Calu3 (cell line): ENCODE measurements around the gene B3GNT8. TPM values are rescaled to one million over a fixed set of nuclear protein-coding genes. Genes with fewer than 3 reads are reported as not detected.

Experiments
- BruUV-seq: library from RNA; stranded (reverse); fragments of 400-500 nt; replicated peaks from 2 replicates; lab custom pipeline; 2021; lab: Mats Ljungman, UMichigan
- CTCF ChIA-PET: fragments of 300-600 bp; sonication (Branson Sonifier 250); formaldehyde crosslinking; loops from one replicate; lab custom pipeline; 2022; ENCODE audit warnings: antibody characterized with exemption; lab: Charles Lee
- DNase-seq: peaks from one replicate; pipeline ENCODE4 v3.0.0; 2022
- H3K27ac Mint-ChIP-seq: one replicate; pipeline ENCODE4 v1.8.0; 2022; ENCODE audit warnings: mixed read lengths; ENCODE audit not compliant: unreplicated experiment
- H3K27me3 Mint-ChIP-seq: one replicate; pipeline ENCODE4 v1.8.0; 2022; ENCODE audit warnings: mixed read lengths; ENCODE audit not compliant: unreplicated experiment
- H3K36me3 Mint-ChIP-seq: one replicate; pipeline ENCODE4 v1.8.0; 2022; ENCODE audit warnings: mild to moderate bottlenecking, moderate library complexity, mixed read lengths; ENCODE audit not compliant: insufficient read depth, unreplicated experiment
- H3K4me1 Mint-ChIP-seq: one replicate; pipeline ENCODE4 v1.8.0; 2022; ENCODE audit warnings: mild to moderate bottlenecking, low read depth, mixed read lengths; ENCODE audit not compliant: unreplicated experiment
- H3K4me3 Mint-ChIP-seq: one replicate; pipeline ENCODE4 v1.8.0; 2022; ENCODE audit warnings: mild to moderate bottlenecking, low read depth, moderate library complexity, mixed read lengths; ENCODE audit not compliant: unreplicated experiment
- H3K9me3 Mint-ChIP-seq: one replicate; pipeline ENCODE4 v1.8.0; 2022; ENCODE audit warnings: low read depth, mixed read lengths; ENCODE audit not compliant: unreplicated experiment
- intact Hi-C: fragments of 100-400 bp; cut with micrococcal nuclease; formaldehyde crosslinking; loops from one replicate; pipeline ENCODE4 v1.10.0; 2022; ENCODE audit not compliant: unreplicated experiment
- total RNA-seq: library from RNA; stranded (reverse); gene quantifications from 2 replicates; pipeline ENCODE4 v1.2.3, GENCODE V29; 2022
- TF ChIP-seq, protein P1 (sequence below): fragments of 200-600 bp; IDR thresholded peaks from one replicate; pipeline ENCODE4 v1.8.0; 2022; ENCODE audit warnings: antibody characterized with exemption; ENCODE audit not compliant: unreplicated experiment

The B3GNT8 gene
- total RNA-seq, 1 experiment from 2014 or later: 0.19 TPM

DNA sequence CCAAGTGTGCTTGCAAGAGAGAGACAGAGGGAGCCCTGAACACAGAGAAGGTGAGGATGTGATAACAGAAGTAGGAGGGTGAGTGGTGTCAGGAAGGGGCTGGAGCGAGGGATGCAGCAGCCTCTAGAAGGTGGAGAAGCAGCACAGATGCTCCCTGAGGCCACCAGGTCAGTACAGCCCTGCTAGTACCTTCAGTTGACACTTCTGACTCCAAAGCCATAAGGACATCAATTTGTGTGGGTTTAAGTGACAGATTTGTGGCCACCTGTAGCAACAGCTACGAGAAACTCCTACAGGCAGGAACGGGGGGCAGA lies 22.6 kb upstream of the B3GNT8 start:
- TF ChIP-seq, protein P1, sequence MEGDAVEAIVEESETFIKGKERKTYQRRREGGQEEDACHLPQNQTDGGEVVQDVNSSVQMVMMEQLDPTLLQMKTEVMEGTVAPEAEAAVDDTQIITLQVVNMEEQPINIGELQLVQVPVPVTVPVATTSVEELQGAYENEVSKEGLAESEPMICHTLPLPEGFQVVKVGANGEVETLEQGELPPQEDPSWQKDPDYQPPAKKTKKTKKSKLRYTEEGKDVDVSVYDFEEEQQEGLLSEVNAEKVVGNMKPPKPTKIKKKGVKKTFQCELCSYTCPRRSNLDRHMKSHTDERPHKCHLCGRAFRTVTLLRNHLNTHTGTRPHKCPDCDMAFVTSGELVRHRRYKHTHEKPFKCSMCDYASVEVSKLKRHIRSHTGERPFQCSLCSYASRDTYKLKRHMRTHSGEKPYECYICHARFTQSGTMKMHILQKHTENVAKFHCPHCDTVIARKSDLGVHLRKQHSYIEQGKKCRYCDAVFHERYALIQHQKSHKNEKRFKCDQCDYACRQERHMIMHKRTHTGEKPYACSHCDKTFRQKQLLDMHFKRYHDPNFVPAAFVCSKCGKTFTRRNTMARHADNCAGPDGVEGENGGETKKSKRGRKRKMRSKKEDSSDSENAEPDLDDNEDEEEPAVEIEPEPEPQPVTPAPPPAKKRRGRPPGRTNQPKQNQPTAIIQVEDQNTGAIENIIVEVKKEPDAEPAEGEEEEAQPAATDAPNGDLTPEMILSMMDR: no peak
- no peak for DNase-seq
- Mint-ChIP-seq H3K36me3 (no peaks in the 10 kb centered on the region), H3K4me1 (peaks cover 11% of the 10 kb centered on the region), H3K9me3 (no peaks in the 10 kb centered on the region), H3K27ac (peak overlapping the region; percentile 11), H3K27me3 (peaks cover 29% of the 10 kb centered on the region), H3K4me3 (no peak overlapping the region)
- intact Hi-C loops: loop anchor here (1.0 to 2.0 kb wide), 3 partner anchors 87 to 120 kb away; no protein-coding TSS in a partner anchor
- BruUV-seq: no TSS peak
- CTCF ChIA-PET: interaction anchor here (0.7 to 3.0 kb wide), 6 partner anchors 10 to 128 kb away, joined by 3 to 31 read pairs (median 8); partner anchors contain the start of gene DMAC2

DNA sequence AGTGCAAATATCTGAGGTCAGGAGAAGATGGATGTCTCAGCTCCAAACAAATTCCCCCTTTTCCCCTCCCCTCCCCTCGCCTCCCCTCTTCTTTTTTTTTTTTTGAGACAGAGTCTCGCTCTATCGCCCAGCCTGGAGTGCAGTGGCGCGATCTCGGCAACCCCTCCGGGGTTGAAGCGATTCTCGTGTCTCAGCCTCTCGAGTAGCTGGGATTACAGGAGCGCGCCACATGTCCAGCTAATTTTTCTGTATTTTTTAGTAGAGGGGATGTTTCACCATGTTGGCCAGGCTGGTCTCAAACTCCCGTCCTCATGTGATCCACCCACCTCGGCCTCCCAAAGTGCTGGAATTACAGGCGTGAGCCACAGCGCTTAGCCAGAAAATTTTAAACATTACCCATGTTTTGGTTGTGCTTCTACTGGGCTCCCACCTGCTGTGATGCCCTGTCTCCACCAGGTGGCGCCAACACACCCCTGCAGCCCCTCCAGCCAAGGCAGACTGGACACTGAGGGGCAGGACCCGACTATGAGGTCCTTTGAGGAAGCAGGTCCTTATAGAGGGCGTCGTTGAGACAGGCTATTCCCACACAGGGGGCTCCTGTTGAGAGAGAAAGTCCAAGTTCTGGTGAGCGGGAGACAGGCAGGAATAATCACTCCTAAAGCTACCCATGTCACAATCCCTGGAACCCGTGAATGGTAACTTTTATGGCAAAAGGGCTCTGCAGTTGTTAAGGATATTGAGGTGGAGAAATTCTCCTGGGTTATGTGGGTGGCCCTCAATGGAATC lies 22.1 kb upstream of the B3GNT8 start:
- intact Hi-C loops: loop anchor here (1.0 to 2.0 kb wide), 3 partner anchors 88 to 121 kb away; no protein-coding TSS in a partner anchor
- Mint-ChIP-seq H3K4me3 (peak overlapping the region; percentile 51), H3K27ac (peak overlapping the region; percentile 11), H3K36me3 (no peaks in the 10 kb centered on the region), H3K27me3 (peaks cover 32% of the 10 kb centered on the region), H3K4me1 (peaks cover 11% of the 10 kb centered on the region), H3K9me3 (no peaks in the 10 kb centered on the region)
- CTCF ChIA-PET: interaction anchor here (0.6 to 3.0 kb wide), 19 partner anchors 8 to 727 kb away, joined by 3 to 31 read pairs (median 3); partner anchors contain the start of genes DMAC2 and HNRNPUL1
- BruUV-seq: no TSS peak
- DNase-seq: peak; percentile 87
- TF ChIP-seq, protein P1: peak; percentile 97

DNA sequence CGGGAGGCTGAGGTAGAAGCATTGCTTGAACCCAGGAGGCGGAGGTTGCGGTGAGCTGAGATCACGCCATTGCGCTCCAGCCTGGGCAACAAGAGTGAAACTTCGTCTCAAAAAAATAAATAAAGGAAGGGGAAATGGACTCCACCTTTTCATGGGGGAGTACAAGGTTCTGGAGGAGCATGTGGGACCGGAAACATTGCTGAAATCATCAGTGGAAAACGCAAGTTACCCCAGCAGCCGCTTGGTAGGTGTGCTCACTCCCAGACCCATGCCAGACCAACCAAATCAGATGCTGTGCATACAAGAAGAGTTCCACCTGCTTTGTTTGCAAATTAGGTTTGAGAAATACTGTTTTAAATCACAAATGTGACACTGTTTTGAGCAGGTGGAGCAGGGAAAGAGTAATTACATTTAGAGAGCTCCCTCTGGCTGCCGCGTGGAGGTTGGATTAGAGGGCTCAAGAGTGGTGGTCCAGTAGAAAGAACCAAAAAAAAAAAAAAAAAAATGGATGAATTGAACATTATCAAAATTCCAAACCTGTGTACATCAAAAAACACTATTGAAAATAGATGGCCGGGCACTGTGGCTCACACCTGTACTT lies 20.7 kb upstream of the B3GNT8 start:
- H3K27me3 Mint-ChIP-seq: peaks cover 46% of the 10 kb centered on the region
- H3K36me3 Mint-ChIP-seq: no peaks in the 10 kb centered on the region
- CTCF ChIA-PET: interaction anchor here (0.6 to 3.0 kb wide), 7 partner anchors 9 to 821 kb away, joined by 3 to 31 read pairs (median 3); partner anchors contain the start of gene CIC
- DNase-seq: no peak
- peaks cover 11% of the 10 kb centered on the region for H3K4me1 Mint-ChIP-seq
- no peaks in the 10 kb centered on the region for H3K9me3 Mint-ChIP-seq
- no peak overlapping the region for H3K4me3 Mint-ChIP-seq
- TF ChIP-seq, protein P1: no peak
- no peak overlapping the region for H3K27ac Mint-ChIP-seq
- intact Hi-C loops: loop anchor here (2.0 kb wide), 1 partner anchor 89 kb away; no protein-coding TSS in a partner anchor
- no TSS peak for BruUV-seq

DNA sequence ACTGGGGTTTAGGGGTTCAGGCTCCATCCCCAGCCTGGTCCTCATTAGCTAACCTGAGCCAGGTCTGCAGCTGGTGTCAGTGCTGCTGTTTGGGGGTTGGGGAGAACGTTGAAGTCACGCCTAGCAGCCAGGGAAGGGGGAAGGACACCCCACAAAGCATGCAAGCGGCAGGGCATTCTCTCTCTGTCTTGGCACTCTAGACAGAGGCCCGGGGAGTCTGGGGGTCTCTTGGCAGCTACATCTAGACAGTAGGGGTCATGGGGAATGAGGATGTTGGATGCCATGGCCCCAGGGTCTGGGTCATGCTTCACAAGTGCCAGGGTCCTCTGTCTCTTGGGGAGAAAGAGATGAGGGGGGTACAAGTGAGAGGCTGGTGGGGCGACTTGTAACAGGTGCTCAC lies 18.4 kb upstream of the B3GNT8 start:
- Mint-ChIP-seq H3K4me1 (peaks cover 20% of the 10 kb centered on the region), H3K36me3 (no peaks in the 10 kb centered on the region), H3K4me3 (no peak overlapping the region), H3K27ac (no peak overlapping the region), H3K27me3 (peaks cover 49% of the 10 kb centered on the region), H3K9me3 (no peaks in the 10 kb centered on the region)
- no TSS peak for BruUV-seq
- DNase-seq: no peak
- intact Hi-C loops: no loop called here
- TF ChIP-seq, protein P1: no peak
- CTCF ChIA-PET: no interaction called here
